Motor neuron (in vitro differentiated cells): ENCODE data around the gene DAB1. TPM values are rescaled to one million over a fixed set of nuclear protein-coding genes. Genes with fewer than 3 reads are reported as not detected.

Experiments
- ATAC-seq, 8 experiments: fragments of 200-7000 bp; cut with Tn5 transposase; replicated peaks in 6 of 8; 2 replicates each; pipeline ENCODE4 v1.8.0; 2021; ENCODE audit warnings: mild to moderate bottlenecking in 8 of 8, moderate library complexity in 8 of 8
- H3K27ac ChIP-seq, 2 donors: fragments of 250-450 bp; sonication (Bioruptor Pico); 2 replicates each; pipeline ENCODE4 v1.9.0; 2021; ENCODE audit warnings: antibody characterized with exemption in 2 of 2, mild to moderate bottlenecking in 2 of 2, moderate library complexity in 1 of 2
- H3K4me1 ChIP-seq, 2 donors: fragments of 250-450 bp; sonication (Bioruptor Pico); replicated peaks in 1 of 2; 2 replicates each; pipeline ENCODE4 v1.6.1; 2021; ENCODE audit warnings: antibody characterized with exemption in 2 of 2, mild to moderate bottlenecking in 2 of 2, moderate library complexity in 1 of 2
- H3K4me3 ChIP-seq, 5 donors: fragments of 250-450 bp; sonication (Bioruptor Pico); 2 replicates each; pipeline ENCODE4 v1.9.0; 2021; ENCODE audit warnings: antibody characterized with exemption in 5 of 5, mild to moderate bottlenecking in 5 of 5, moderate library complexity in 4 of 5
- WGBS, 10 experiments: fragments of 450-650 bp; shearing (Covaris generic); methylation state at CpG; one replicate each; pipeline ENCODE4 v1.0.0; 2022; 5-methylcytosine and 5-hydroxymethylcytosine counted together
- in situ Hi-C, 9 experiments: fragments of 400-800 bp; cut with MboI; loops; one replicate each; pipeline ENCODE4 v1.15.0; 2021; ENCODE audit warnings: low sequenced_read_pairs in 9 of 9, low pct_unique_long_range_greater_than_20kb in 2 of 9; ENCODE audit not compliant: unreplicated experiment in 9 of 9
- total RNA-seq, 8 experiments: library from RNA; unstranded; fragments of 300-600 nt; gene quantifications; 2 replicates each; pipeline versions ENCODE4 v1.2.3 to v1.2.4, GENCODE V29; 2022

Gene DAB1
- total RNA-seq, 8 experiments from 2014 or later, result 1.4 to 38.4 (median 13.2) TPM

DNA sequence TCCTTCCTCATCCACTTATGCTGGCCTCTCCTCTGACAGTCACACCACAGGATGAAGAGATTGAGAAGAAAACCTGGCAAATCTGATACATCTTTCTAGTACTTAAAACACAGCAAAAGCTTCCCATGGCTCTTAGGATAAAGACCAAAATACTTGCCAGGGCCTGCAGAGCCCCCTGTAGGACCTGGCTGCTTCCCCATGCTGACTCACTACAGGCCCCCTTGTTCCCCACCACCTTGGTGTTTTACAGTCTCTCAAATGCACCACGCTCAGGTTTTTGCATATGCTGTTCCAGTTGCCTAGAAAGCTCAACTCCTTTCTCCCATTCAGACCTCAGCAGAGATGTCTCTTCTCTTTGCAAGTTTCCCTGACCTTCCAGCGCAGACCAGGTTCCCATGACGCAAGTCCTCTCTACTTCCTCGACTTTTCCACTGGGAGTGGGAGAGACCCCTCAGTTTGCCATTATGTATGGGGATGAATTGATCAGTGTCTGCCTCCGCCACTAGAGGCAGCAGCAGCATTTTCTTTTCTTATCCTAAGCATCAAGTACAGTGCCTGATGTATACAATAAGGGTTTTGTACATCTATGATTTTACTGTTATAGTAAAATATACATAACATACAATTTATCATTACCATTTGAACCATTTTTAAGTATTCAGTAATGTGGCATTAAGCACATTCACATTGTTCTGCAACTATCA lies 344.3 kb downstream of the DAB1 start:
- in situ Hi-C loops, result no loop called here
- H3K27ac ChIP-seq, result no peak overlapping the region
- WGBS, 10 experiments, result 73 to 100% (median 94%) methylated on average over 3 to 5 of the region's 5 CpGs; no CpG with 5 or more reads in 2 of the 10 experiments
- H3K4me1 ChIP-seq, result peaks cover 0 to 12% of the 10 kb centered on the region in 2 donors
- H3K4me3 ChIP-seq, result no peak overlapping the region
- no peak for ATAC-seq

GRCh38 chr1:57072401-57073110 lies 351.3 kb downstream of the DAB1 start:
- no peak overlapping the region for H3K4me3 ChIP-seq
- H3K27ac ChIP-seq, result peak overlapping the region; percentile 12 to 58
- H3K4me1 ChIP-seq, result peaks cover 13 to 28% of the 10 kb centered on the region in 2 donors
- ATAC-seq, result peak in 5 of 8 experiments; percentile 31 to 89 (median 83)
- 40 to 78% (median 54%) methylated on average over 3 to 8 of the region's 8 CpGs; no CpG with 5 or more reads in 2 of the 10 experiments for WGBS, 10 experiments
- in situ Hi-C loops, result loop anchor here in 1 of 9 experiments (25.0 kb wide), 1 partner anchor 235 kb away; no protein-coding TSS in a partner anchor

- Histone ChIP-seq H3K4me3 (no peak overlapping the region), H3K4me1 (peaks cover 10 to 15% of the 10 kb centered on the region in 2 donors), H3K27ac (no peak overlapping the region)
- WGBS, 10 experiments, result 50 to 100% (median 93%) methylated on average over 1 to 3 of the region's 3 CpGs; no CpG with 5 or more reads in 1 of the 10 experiments
- in situ Hi-C loops, result loop anchor here in 1 of 9 experiments (25.0 kb wide), 1 partner anchor 231 kb away; no protein-coding TSS in a partner anchor
- no peak for ATAC-seq
Measured at GRCh38 chr1:57067863-57068262, 356.0 kb downstream of the DAB1 start.

DNA sequence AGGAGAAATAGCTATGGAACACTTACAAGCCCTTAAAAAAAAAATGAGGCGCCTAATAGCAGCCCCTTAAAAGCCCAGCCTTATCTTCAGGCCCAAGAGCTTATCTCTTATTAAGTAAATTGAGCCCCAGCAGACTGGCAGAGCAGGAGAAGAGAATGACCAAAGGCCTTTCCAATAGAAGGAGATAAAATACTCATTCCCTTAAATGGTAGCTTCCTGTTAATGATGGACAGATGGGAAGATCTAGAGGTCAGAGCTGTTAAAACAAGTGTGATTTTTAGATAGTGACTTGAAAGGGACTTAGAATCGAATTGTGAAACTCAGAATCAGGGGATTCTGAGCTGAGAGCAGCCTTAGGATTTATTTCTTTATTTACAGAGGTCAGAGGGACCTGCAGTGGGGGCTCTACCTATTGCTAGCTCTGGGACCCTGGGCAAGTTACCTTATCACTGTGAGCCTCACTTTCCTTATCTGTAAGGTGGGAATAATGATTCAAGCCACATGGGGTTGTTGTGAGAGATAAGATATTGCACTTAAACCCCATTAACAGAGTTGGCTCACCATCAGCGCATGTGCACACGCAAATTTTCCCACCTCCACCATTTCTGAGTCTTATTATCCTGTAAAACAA lies 356.8 kb downstream of the DAB1 start:
- in situ Hi-C loops, result loop anchor here in 1 of 9 experiments (25.0 kb wide), 1 partner anchor 230 kb away; no protein-coding TSS in a partner anchor
- no peak for ATAC-seq
- 58 to 100% (median 91%) methylated on average over 1 to 4 of the region's 4 CpGs for WGBS, 10 experiments
- Histone ChIP-seq H3K4me1 (peaks cover 2 to 7% of the 10 kb centered on the region in 2 donors), H3K27ac (no peak overlapping the region), H3K4me3 (no peak overlapping the region)

GRCh38 chr1:57065442-57065841 lies 358.4 kb downstream of the DAB1 start:
- ATAC-seq, result no peak
- H3K4me3 ChIP-seq, result no peak overlapping the region
- WGBS, 10 experiments, result 75 to 100% (median 96%) methylated on average over 1 to 3 of the region's 3 CpGs; no CpG with 5 or more reads in 4 of the 10 experiments
- in situ Hi-C loops, result loop anchor here in 1 of 9 experiments (25.0 kb wide), 1 partner anchor 228 kb away; no protein-coding TSS in a partner anchor
- no peak overlapping the region for H3K27ac ChIP-seq
- peaks cover 0 to 6% of the 10 kb centered on the region in 2 donors for H3K4me1 ChIP-seq

DNA sequence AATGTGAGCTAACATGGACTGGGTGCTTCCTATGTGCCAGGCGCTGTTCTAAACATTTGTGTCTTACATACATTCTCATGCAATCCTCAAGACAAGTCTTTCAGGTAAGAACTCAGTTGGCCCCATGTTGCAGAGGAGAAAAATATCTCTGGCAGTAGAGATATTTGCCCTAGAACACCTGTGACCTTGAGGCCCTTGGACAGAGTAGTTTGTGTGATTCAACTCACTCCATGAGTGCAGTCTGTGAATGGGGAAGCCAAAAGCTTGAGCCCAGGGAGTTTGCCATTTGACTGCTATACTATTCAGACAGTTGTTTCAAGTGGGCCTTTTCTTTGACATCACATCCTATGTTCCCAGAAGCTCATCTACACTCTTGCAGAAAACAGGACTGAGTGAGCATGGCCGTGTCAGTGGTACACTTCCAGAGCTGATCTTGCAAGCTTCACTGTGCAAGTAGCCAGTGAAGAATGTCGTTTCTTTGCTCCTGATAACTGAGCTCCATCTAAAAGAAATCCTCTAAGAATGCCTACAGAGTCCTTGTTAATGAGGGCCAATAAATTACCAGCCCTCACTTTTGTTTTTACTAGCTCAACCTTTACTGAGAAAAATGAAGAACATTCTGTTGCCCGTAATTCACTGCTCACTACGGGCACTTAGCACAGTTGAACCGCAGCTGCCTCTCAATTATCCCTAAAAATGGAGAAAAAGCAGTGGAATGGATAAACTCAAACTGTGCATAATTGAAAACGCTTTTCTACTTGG lies 359.3 kb downstream of the DAB1 start:
- H3K27ac ChIP-seq, result no peak overlapping the region
- WGBS, 10 experiments, result 60 to 100% (median 82%) methylated on average over 2 to 7 of the region's 7 CpGs; no CpG with 5 or more reads in 1 of the 10 experiments
- peaks cover 0 to 6% of the 10 kb centered on the region in 2 donors for H3K4me1 ChIP-seq
- no peak overlapping the region for H3K4me3 ChIP-seq
- ATAC-seq, result no peak
- in situ Hi-C loops, result loop anchor here in 1 of 9 experiments (25.0 kb wide), 1 partner anchor 227 kb away; no protein-coding TSS in a partner anchor

GRCh38 chr1:57063406-57064125 lies 360.3 kb downstream of the DAB1 start:
- Histone ChIP-seq H3K4me1 (peaks cover 0 to 6% of the 10 kb centered on the region in 2 donors), H3K27ac (no peak overlapping the region), H3K4me3 (no peak overlapping the region)
- in situ Hi-C loops, result loop anchor here in 1 of 9 experiments (25.0 kb wide), 1 partner anchor 226 kb away; no protein-coding TSS in a partner anchor
- peak in 4 of 8 experiments; percentile 35 to 99 (median 94) for ATAC-seq
- WGBS, 10 experiments, result 20 to 100% (median 82%) methylated on average over 2 to 6 of the region's 6 CpGs; no CpG with 5 or more reads in 1 of the 10 experiments

DNA sequence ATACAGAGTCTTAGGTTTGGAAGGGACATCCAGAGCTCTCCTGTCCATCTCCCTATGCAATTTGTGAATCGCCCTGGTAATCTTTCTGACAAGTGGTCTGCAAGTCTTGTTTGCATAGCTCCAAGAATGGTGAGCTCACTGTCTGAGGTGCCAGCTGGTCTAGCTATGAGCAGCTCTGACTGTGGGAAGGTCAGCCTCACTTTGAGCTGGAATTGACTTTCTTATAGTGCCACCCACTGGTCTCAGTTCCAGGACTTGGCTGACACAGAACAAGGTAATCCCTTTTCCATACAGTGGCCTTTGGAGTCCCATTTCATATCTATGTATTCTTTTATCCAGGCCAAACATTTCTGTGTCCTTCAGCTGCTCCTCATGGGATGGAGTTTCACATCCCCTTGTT lies 362.5 kb downstream of the DAB1 start:
- peak in 6 of 8 experiments; percentile 13 to 84 (median 48) for ATAC-seq

GRCh38 chr1:57060451-57060850 lies 363.4 kb downstream of the DAB1 start:
- 65 to 100% (median 94%) methylated on average over 1 to 3 of the region's 3 CpGs for WGBS, 10 experiments
- no peak for ATAC-seq
- H3K4me1 ChIP-seq, result peaks cover 0 to 6% of the 10 kb centered on the region in 2 donors
- in situ Hi-C loops, result loop anchor here in 1 of 9 experiments (25.0 kb wide), 1 partner anchor 223 kb away; no protein-coding TSS in a partner anchor
- no peak overlapping the region for H3K27ac ChIP-seq
- H3K4me3 ChIP-seq, result no peak overlapping the region

More for the DNA sequence above, 362.5 kb downstream of the DAB1 start:
- no peak overlapping the region for H3K4me3 ChIP-seq
- peaks cover 0 to 6% of the 10 kb centered on the region in 2 donors for H3K4me1 ChIP-seq
- in situ Hi-C loops, result loop anchor here in 1 of 9 experiments (25.0 kb wide), 1 partner anchor 224 kb away; no protein-coding TSS in a partner anchor
- no peak overlapping the region for H3K27ac ChIP-seq
- 60 to 83% (median 79%) methylated on average over 1 of the region's 1 CpG; no CpG with 5 or more reads in 6 of the 10 experiments for WGBS, 10 experiments

GRCh38 chr1:57058652-57059501 lies 365.0 kb downstream of the DAB1 start:
- WGBS, 10 experiments, result 80 to 100% (median 88%) methylated on average over 1 to 6 of the region's 6 CpGs; no CpG with 5 or more reads in 1 of the 10 experiments
- no peak for ATAC-seq
- H3K4me1 ChIP-seq, result no peaks in the 10 kb centered on the region
- H3K4me3 ChIP-seq, result no peak overlapping the region
- no peak overlapping the region for H3K27ac ChIP-seq
- in situ Hi-C loops, result loop anchor here in 1 of 9 experiments (25.0 kb wide), 1 partner anchor 222 kb away; no protein-coding TSS in a partner anchor

- in situ Hi-C loops, result no loop called here
- Histone ChIP-seq H3K4me1 (peaks cover 8 to 14% of the 10 kb centered on the region in 2 donors), H3K27ac (no peak overlapping the region), H3K4me3 (no peak overlapping the region)
- ATAC-seq, result peak in 1 of 8 experiments; percentile 56
- WGBS, 10 experiments, result 35 to 80% (median 56%) methylated on average over 1 to 9 of the region's 9 CpGs; no CpG with 5 or more reads in 2 of the 10 experiments
Measured at GRCh38 chr1:57048856-57049255, 375.0 kb downstream of the DAB1 start.
